ENCODE measurements around the gene VPS39.

DNA sequence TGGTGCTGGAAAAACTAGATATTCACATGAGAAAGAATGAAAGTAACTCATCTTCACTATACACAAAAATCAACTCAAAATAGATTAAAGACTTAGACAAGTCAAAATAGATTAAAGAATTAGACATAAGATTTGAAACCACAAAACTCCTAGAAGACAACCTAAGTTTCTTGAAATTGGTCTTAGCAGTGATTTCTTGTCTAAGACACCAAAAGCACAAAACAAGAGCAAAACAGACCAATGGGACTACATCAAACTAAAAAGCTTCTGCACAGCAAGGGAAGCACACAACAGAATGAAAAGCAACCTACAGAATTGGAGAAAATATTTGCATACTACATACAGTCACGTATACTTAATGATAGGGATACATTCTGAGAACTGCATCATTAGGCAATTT lies 6.5 kb upstream of the VPS39 start:
- TF ChIP-seq EZH2 (IDR thresholded peaks at IDR 0.05; ENCODE audit: low read length): no peak
- TF ChIP-seq, protein P1, sequence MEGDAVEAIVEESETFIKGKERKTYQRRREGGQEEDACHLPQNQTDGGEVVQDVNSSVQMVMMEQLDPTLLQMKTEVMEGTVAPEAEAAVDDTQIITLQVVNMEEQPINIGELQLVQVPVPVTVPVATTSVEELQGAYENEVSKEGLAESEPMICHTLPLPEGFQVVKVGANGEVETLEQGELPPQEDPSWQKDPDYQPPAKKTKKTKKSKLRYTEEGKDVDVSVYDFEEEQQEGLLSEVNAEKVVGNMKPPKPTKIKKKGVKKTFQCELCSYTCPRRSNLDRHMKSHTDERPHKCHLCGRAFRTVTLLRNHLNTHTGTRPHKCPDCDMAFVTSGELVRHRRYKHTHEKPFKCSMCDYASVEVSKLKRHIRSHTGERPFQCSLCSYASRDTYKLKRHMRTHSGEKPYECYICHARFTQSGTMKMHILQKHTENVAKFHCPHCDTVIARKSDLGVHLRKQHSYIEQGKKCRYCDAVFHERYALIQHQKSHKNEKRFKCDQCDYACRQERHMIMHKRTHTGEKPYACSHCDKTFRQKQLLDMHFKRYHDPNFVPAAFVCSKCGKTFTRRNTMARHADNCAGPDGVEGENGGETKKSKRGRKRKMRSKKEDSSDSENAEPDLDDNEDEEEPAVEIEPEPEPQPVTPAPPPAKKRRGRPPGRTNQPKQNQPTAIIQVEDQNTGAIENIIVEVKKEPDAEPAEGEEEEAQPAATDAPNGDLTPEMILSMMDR (optimal IDR thresholded peaks at IDR 0.05 in 1 of 3, IDR thresholded peaks at IDR 0.05 in 1 of 3, conservative IDR thresholded peaks at IDR 0.05 in 1 of 3; ENCODE audit: extremely low read depth in 1 of 3, insufficient read depth in 2 of 3, low read length in 3 of 3): no peak
